Fibroblast of skin of scalp (primary cell): ENCODE data around the gene EDC3.

Source experiments
- DNase-seq: peaks from one replicate; pipeline ENCODE4 v3.0.0-alpha.2; 2013

The EDC3 gene

GRCh38 chr15:74625693-74626092, 70.1 kb downstream of the EDC3 start:
- no peak for DNase-seq

GRCh38 chr15:74624020-74624602, 71.7 kb downstream of the EDC3 start:
- no peak for DNase-seq

- no peak for DNase-seq
These were observed 73.1 kb downstream of the EDC3 start for GRCh38 chr15:74622758-74623157.

- DNase-seq: no peak
These were observed 73.9 kb downstream of the EDC3 start for GRCh38 chr15:74621936-74622335.

- DNase-seq: no peak
These were observed 74.3 kb downstream of the EDC3 start for GRCh38 chr15:74621546-74621920.

GRCh38 chr15:74620636-74621545, 74.9 kb downstream of the EDC3 start:
- DNase-seq: peak; percentile 70

- no peak for DNase-seq
These were observed 75.7 kb downstream of the EDC3 start for GRCh38 chr15:74619916-74620635.

- no peak for DNase-seq
These were observed 76.8 kb downstream of the EDC3 start for GRCh38 chr15:74618841-74619596.

- DNase-seq: no peak
These were observed 78.8 kb downstream of the EDC3 start for GRCh38 chr15:74616996-74617395.

- DNase-seq: peak; percentile 58
These were observed 79.4 kb downstream of the EDC3 start for GRCh38 chr15:74616366-74616939.

- peak; percentile 96 for DNase-seq
These were observed 80.1 kb downstream of the EDC3 start, which contains the start of gene CLK3 for GRCh38 chr15:74615508-74616365. Gene CLK3 (plus strand): TSS chr15:74615836. CDS start chr15:74619197, 3,361 bp downstream.

- DNase-seq: peak; percentile 87
These were observed 80.9 kb downstream of the EDC3 start for GRCh38 chr15:74614744-74615507.

- DNase-seq: no peak
These were observed 81.7 kb downstream of the EDC3 start for GRCh38 chr15:74613953-74614743.

GRCh38 chr15:74613089-74613952, 82.5 kb downstream of the EDC3 start:
- no peak for DNase-seq

GRCh38 chr15:74612677-74613076, 83.1 kb downstream of the EDC3 start:
- no peak for DNase-seq

GRCh38 chr15:74611834-74612233, 84.0 kb downstream of the EDC3 start:
- DNase-seq: no peak

GRCh38 chr15:74611341-74611740, 84.5 kb downstream of the EDC3 start:
- no peak for DNase-seq

GRCh38 chr15:74610302-74610951, 85.4 kb downstream of the EDC3 start:
- DNase-seq: no peak
